ENCODE results near the gene FMNL2. TPM values are rescaled to one million over a fixed set of nuclear protein-coding genes. Genes with fewer than 3 reads are reported as not detected.
A peak's percentile ranks its signal among the peaks of the same experiment; 100 is the strongest.

FMNL2 gene
- total RNA-seq, 1 experiment from 2014 or later: 29.0 TPM

DNA sequence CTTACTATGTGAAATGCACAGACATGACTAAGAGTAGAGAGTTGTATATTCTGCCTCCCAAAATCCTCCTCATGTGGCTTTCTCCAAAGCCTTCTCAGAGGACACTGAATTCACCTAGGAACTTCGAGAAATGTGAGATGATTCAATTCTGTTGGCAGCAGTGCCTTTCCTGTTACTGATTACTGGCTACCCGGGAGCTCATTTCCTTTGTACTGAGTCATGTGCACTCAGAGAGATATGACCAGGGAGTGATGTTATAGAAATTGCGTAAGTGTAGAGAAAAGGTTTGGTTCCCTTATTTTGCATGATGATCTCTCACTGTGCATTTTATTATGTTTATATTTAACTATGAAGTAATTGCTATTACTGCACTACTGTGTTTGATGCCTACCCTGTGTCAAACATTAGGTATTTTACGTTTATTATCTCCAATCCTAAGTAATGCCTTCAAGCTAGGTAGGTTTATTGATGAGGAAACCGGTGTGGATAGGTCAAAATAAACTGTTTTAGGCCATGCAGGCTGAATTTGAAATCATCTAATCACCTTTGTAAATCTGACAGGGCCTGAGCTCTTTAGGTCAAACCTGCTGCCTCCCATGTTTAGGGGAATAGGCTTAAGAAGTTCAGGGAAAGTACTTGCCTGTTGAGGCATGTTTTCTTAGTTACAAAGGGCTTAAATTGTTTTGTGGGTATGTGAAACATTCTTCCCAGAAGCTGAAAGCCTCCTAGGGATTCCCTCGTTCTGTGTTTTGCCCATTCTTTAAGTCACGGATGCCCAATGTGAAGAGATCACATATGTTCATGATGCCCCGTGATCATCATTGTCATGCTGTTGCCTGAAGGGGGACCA lies 86.8 kb downstream of the FMNL2 start:
- Histone ChIP-seq H3K4me2 (peak overlapping the region; percentile 54), H3K27ac (peak overlapping the region; percentile 81), H3K79me2 (ENCODE audit: low read depth) (peaks cover 86% of the 10 kb centered on the region), H3F3A (ENCODE audit: insufficient read depth, low read depth) (peaks cover 34% of the 10 kb centered on the region), H3K27me3 (ENCODE audit: insufficient read depth, low read depth) (no peaks in the 10 kb centered on the region), H3K36me3 (ENCODE audit: low read depth) (no peaks in the 10 kb centered on the region), H4K20me1 (ENCODE audit: insufficient read depth) (no peaks in the 10 kb centered on the region), H3K9me2 (ENCODE audit: insufficient read depth) (no peaks in the 10 kb centered on the region), H3K9me3 (ENCODE audit: insufficient read depth, low read depth) (no peaks in the 10 kb centered on the region), H3K4me3 (no peak overlapping the region), H2AFZ (no peak overlapping the region), H3K4me1 (replicated peaks; ENCODE audit: insufficient read depth) (peaks cover 32% of the 10 kb centered on the region)
- POLR2A ChIA-PET (ENCODE audit: unreplicated experiment): interaction anchor here (0.5 to 0.7 kb wide), 3 partner anchors 16 to 714 kb away, joined by 3 to 8 read pairs (median 5); no protein-coding TSS in a partner anchor
- intact Hi-C loops (cut with micrococcal nuclease; ENCODE audit: unreplicated experiment): loop anchor here (2.0 kb wide), 1 partner anchor 75 kb away; no protein-coding TSS in a partner anchor
- peak; percentile 50 to 95 for DNase-seq
- no TSS peak for BruUV-seq (replicated peaks)
- CTCF ChIA-PET: no interaction called here
- TF ChIP-seq EZH2 (IDR thresholded peaks at IDR 0.05; ENCODE audit: low read depth): no peak
- TF ChIP-seq, protein P1, sequence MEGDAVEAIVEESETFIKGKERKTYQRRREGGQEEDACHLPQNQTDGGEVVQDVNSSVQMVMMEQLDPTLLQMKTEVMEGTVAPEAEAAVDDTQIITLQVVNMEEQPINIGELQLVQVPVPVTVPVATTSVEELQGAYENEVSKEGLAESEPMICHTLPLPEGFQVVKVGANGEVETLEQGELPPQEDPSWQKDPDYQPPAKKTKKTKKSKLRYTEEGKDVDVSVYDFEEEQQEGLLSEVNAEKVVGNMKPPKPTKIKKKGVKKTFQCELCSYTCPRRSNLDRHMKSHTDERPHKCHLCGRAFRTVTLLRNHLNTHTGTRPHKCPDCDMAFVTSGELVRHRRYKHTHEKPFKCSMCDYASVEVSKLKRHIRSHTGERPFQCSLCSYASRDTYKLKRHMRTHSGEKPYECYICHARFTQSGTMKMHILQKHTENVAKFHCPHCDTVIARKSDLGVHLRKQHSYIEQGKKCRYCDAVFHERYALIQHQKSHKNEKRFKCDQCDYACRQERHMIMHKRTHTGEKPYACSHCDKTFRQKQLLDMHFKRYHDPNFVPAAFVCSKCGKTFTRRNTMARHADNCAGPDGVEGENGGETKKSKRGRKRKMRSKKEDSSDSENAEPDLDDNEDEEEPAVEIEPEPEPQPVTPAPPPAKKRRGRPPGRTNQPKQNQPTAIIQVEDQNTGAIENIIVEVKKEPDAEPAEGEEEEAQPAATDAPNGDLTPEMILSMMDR (conservative IDR thresholded peaks at IDR 0.05): no peak

DNA sequence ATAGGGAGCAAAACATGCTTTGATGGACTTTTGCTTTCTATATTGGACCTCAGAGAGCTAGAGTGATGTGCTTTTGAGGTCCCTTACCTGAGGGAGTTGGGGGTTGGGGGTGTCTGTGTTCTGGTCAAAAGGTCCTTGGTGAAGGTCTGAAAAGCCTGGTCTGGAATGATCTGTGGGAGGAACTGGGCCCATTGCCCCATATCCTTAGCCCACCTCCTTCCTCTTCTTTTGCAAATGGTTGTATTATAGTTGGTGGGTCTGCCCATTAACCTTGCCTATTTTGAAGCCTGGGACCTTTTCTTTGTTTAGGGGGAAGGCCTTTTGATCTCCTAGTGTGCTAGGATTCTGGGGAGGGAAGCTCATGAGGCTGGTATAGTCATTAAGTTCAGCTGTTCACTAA lies 88.7 kb downstream of the FMNL2 start:
- POLR2A ChIA-PET (ENCODE audit: unreplicated experiment): interaction anchor here (0.5 kb wide), 1 partner anchor 17 kb away, joined by 3 read pairs; no protein-coding TSS in a partner anchor
- CTCF ChIA-PET: no interaction called here
- no peak overlapping the region for H2AFZ ChIP-seq

More for the DNA sequence above, 88.7 kb downstream of the FMNL2 start:
- intact Hi-C loops (cut with micrococcal nuclease; ENCODE audit: unreplicated experiment): no loop called here
- BruUV-seq (replicated peaks): no TSS peak
- H3K4me1 ChIP-seq (replicated peaks; ENCODE audit: insufficient read depth): peaks cover 32% of the 10 kb centered on the region
- H3K27me3 ChIP-seq (ENCODE audit: insufficient read depth, low read depth): no peaks in the 10 kb centered on the region
- no peak for DNase-seq
- H3K4me3 ChIP-seq: no peak overlapping the region
- H3K27ac ChIP-seq: no peak overlapping the region
- peaks cover 85% of the 10 kb centered on the region for H3K79me2 ChIP-seq (ENCODE audit: low read depth)
- H3F3A ChIP-seq (ENCODE audit: insufficient read depth, low read depth): peaks cover 38% of the 10 kb centered on the region
- no peaks in the 10 kb centered on the region for H3K9me3 ChIP-seq (ENCODE audit: insufficient read depth, low read depth)
- H3K9me2 ChIP-seq (ENCODE audit: insufficient read depth): no peaks in the 10 kb centered on the region
- H3K36me3 ChIP-seq (ENCODE audit: low read depth): no peaks in the 10 kb centered on the region
- H3K4me2 ChIP-seq: no peak overlapping the region
- TF ChIP-seq EZH2 (IDR thresholded peaks at IDR 0.05; ENCODE audit: low read depth): no peak
- TF ChIP-seq, protein P1 (conservative IDR thresholded peaks at IDR 0.05): no peak
- H4K20me1 ChIP-seq (ENCODE audit: insufficient read depth): no peaks in the 10 kb centered on the region

Data from PC-9 (cell line).